ENCODE data around the gene ASPHD2. TPM values are rescaled to one million over a fixed set of nuclear protein-coding genes. Genes with fewer than 3 reads are reported as not detected.

The ASPHD2 gene
- total RNA-seq, 1 donor from 2014 or later: 1.5 TPM

DNA sequence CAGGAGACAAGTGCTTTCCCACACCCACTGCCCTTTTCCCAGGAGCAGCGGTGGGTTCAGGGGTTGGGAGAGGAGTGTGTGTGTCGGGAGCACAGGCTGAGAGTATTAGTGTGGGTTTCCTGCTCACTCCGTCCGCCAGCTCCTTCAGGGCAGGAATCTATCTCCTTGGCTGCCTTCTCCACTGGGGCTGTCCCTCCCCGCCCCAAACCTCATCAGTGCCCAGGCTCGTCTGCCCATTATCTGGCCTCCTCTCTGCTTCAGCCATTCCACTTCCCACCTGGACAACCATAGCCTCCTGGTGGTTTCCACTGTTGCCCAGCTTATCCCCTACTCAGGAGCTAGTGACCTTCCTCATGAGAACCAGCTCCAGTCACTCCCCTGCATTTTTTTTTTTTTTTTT, 19.9 kb downstream of the ASPHD2 start:
- ATAC-seq: no peak
- DNase-seq: no peak
- no peaks in the 10 kb centered on the region for H3K9me3 ChIP-seq
- no peak overlapping the region for H3K27ac ChIP-seq
- H3K36me3 ChIP-seq: peaks cover 38% of the 10 kb centered on the region
- no peaks in the 10 kb centered on the region for H3K4me1 ChIP-seq
- intact Hi-C loops (cut with DNase I): no loop called here
- TF ChIP-seq, protein P1, sequence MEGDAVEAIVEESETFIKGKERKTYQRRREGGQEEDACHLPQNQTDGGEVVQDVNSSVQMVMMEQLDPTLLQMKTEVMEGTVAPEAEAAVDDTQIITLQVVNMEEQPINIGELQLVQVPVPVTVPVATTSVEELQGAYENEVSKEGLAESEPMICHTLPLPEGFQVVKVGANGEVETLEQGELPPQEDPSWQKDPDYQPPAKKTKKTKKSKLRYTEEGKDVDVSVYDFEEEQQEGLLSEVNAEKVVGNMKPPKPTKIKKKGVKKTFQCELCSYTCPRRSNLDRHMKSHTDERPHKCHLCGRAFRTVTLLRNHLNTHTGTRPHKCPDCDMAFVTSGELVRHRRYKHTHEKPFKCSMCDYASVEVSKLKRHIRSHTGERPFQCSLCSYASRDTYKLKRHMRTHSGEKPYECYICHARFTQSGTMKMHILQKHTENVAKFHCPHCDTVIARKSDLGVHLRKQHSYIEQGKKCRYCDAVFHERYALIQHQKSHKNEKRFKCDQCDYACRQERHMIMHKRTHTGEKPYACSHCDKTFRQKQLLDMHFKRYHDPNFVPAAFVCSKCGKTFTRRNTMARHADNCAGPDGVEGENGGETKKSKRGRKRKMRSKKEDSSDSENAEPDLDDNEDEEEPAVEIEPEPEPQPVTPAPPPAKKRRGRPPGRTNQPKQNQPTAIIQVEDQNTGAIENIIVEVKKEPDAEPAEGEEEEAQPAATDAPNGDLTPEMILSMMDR (IDR thresholded peaks at IDR 0.05): no peak
- no peaks in the 10 kb centered on the region for H3K27me3 ChIP-seq (ENCODE audit: low read depth)
- no peak overlapping the region for H3K4me3 ChIP-seq

DNA sequence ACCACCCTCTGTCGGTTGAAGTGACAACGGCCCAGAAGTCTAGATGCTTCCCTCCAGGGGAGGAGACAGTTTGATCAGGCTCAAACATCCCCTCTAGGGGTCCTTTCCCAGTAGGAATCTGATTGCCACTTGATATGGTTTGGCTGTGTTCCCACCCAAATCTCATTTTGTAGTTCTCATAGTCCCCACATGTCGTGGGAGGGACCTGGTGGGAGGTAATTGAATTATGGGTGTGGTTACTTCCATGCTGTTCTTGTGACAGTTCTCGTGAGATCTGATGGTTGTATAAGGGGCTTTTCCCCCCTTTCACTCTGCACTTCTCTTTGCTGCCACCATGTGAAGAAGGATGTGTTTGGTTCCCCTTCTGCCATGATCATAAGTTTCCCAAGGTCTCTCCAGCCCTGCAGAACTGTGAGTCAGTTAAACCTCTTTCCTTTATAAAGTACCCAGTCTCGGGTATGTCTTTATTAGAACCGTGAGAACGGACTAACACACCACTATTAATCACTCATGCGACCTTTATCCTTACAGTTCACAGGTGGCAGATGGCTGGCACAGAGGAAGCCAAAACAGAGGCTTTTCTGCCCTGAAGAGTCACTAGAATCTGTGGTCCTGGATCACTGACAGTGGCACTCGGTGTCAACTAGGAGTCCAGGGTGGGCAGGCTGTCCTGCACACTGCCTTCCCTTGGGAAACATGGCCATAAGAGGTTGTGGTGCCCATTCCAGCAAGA, 21.6 kb downstream of the ASPHD2 start:
- no peak overlapping the region for H3K4me3 ChIP-seq
- H3K9me3 ChIP-seq: no peaks in the 10 kb centered on the region
- H3K36me3 ChIP-seq: peaks cover 45% of the 10 kb centered on the region
- ATAC-seq (no peak), DNase-seq (no peak)
- no peaks in the 10 kb centered on the region for H3K27me3 ChIP-seq (ENCODE audit: low read depth)
- no peaks in the 10 kb centered on the region for H3K4me1 ChIP-seq
- no peak overlapping the region for H3K27ac ChIP-seq
- TF ChIP-seq, protein P1 (IDR thresholded peaks at IDR 0.05): no peak
- intact Hi-C loops (cut with DNase I): no loop called here

DNA sequence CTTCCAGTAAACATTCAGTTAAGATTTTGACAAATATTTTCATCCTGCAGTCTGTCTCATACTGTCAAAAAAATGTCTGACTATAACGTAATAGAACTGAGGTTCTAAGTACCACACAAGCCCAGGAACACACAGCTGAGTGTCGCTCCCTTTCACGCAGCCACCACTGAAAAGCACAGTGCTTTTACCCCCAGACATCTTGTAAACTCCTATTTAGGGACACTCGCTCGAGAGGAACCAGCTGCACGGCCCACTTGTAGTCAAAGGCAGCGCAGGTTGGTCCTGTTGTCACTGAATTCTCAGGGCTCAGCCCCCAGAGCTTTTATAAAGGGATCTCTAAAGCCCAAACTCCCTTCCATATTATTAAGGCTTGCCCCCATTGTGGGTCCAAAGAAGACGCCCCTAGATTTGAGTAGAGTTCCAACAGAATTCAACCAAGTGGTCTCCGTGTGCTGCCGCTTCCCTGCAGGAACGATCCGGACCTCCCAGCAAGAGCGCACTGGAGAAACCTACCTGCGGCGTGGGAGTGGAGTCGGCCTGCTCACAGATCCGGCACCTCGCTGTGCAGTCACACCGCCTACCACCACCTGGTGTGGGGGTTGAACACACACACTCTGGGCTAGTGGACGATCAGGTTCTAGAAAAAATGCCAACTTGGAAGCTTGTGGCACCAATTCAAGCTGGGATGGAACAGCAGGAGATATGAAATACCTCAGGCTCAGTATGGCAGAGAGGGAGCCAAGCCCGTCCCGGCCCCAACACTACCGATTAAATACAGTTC, 23.4 kb downstream of the ASPHD2 start:
- ATAC-seq (no peak), DNase-seq (no peak)
- peaks cover 63% of the 10 kb centered on the region for H3K36me3 ChIP-seq
- TF ChIP-seq, protein P1 (IDR thresholded peaks at IDR 0.05): no peak
- intact Hi-C loops (cut with DNase I): no loop called here
- H3K4me3 ChIP-seq: no peak overlapping the region
- no peak overlapping the region for H3K27ac ChIP-seq
- no peaks in the 10 kb centered on the region for H3K27me3 ChIP-seq (ENCODE audit: low read depth)
- no peaks in the 10 kb centered on the region for H3K4me1 ChIP-seq
- no peaks in the 10 kb centered on the region for H3K9me3 ChIP-seq

DNA sequence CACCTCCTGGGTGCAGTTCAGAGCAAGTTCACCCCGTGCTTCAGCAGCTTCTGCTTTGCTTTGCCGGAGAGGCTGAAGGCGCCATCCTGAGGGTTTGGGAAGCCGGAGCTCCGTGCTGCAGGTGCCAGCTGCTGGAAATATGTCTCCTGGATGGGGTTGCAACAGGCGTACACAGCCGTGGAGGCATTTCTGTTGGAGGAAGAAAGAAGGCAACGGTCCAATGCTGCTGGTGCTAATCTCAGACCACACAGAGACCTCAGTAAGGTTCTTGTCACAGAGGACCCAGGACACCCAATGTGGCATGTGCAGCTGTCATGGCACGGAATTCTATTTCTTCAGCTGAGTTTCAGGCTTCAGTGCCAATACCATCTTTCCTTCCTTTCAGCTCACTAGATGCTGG, 24.2 kb downstream of the ASPHD2 start:
- ATAC-seq (no peak), DNase-seq (no peak)
- intact Hi-C loops (cut with DNase I): no loop called here
- Histone ChIP-seq H3K4me3 (no peak overlapping the region), H3K4me1 (no peaks in the 10 kb centered on the region), H3K9me3 (no peaks in the 10 kb centered on the region), H3K27me3 (ENCODE audit: low read depth) (no peaks in the 10 kb centered on the region), H3K27ac (no peak overlapping the region), H3K36me3 (peaks cover 71% of the 10 kb centered on the region)
- TF ChIP-seq, protein P1 (IDR thresholded peaks at IDR 0.05): no peak

DNA sequence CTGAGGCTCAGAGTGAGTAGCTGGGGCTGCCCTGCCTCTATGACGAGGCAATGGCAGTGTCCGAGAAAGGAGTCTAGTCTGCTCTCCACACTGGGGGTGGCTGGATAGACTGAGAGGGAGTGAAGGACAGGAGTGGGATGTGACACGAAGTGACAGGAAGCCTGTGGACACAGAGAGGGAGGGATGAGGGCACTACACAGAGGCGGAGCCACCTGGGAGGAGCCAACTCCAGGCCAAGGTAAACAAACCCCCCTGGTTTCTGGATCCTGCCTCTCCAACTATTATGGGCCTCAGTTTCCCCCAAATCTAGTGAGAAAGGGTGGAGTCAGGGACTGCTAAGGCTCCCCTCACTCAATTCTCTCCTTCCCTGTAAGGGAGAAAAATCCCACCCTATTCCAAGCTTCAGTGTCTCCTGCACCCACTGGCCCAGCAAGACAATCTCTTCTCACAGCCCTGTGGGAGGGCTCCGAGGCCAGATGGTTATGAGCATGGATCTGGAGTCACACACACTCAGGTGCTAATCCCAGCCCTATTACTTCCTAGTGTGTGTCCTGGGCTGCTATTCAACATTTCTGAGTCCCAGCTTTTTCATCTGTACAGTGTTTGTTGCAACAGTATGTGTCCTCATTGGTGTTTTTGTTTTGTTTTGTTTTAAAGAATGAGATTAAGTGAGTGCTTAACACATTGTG, 24.9 kb downstream of the ASPHD2 start:
- Histone ChIP-seq H3K9me3 (no peaks in the 10 kb centered on the region), H3K27ac (no peak overlapping the region), H3K4me1 (no peaks in the 10 kb centered on the region), H3K36me3 (peaks cover 78% of the 10 kb centered on the region), H3K4me3 (no peak overlapping the region), H3K27me3 (ENCODE audit: low read depth) (no peaks in the 10 kb centered on the region)
- DNase-seq (no peak), ATAC-seq (no peak)
- intact Hi-C loops (cut with DNase I): no loop called here
- TF ChIP-seq, protein P1 (IDR thresholded peaks at IDR 0.05): no peak

Data from lower lobe of right lung (tissue), 2 donors.